ENCODE results near the gene SAMD4B. TPM values are rescaled to one million over a fixed set of nuclear protein-coding genes. Genes with fewer than 3 reads are reported as not detected.

Gene SAMD4B
- total and polyA plus RNA-seq, 9 of the 15 experiments (the other 6 are each of a cell fraction or from before 2014, with no cell fraction given) = 3.4 to 90.5 (median 38.0) TPM

DNA sequence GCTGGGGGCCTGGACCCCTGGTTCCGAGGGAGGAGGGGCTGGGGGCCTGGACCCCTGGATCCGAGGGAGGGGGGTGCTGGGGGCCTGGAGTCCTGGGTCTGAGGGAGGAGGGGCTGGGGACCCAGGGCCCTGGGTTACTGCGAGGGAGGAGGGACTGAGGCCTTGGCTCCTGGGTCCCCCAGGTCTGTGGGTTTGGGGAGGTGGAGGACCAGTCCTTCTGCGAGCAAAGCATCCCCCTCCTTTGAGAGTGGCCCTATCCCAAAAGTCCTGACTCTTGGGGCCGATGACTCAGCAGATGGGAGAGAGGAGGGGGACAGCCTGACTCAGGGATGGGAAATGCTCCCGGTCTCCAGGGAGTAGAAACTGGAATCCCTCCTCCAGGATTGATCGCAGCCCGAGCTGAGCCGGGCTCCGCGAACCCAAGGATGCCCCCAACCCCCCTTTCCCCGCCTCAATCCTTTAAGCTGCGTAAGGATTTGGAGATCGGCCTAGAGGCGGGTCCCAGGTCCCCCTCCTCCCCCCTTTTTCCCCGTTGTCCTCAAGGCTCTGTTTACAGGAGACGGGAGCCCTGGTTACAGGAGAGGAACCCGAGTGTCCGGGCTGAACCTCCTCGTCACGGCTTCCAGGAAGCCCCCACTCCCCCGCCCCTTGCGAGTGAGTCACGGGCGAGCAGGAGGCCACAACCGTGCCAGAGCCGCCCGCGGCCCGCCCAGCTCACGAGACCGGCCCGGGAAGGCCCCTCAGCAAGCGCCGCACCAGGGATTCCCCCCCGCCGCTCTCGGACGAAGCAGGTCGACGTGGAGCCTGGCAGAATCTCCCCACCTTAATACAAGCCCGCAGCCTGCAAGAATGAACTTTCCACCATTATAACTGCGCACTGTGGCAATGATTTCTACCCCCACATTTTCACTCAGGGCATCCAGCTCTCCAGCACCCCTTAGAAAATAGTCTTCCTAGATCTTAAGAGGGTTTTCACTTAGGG, 61.4 kb downstream of the SAMD4B start (continued):
- TF ChIP-seq, protein P1, sequence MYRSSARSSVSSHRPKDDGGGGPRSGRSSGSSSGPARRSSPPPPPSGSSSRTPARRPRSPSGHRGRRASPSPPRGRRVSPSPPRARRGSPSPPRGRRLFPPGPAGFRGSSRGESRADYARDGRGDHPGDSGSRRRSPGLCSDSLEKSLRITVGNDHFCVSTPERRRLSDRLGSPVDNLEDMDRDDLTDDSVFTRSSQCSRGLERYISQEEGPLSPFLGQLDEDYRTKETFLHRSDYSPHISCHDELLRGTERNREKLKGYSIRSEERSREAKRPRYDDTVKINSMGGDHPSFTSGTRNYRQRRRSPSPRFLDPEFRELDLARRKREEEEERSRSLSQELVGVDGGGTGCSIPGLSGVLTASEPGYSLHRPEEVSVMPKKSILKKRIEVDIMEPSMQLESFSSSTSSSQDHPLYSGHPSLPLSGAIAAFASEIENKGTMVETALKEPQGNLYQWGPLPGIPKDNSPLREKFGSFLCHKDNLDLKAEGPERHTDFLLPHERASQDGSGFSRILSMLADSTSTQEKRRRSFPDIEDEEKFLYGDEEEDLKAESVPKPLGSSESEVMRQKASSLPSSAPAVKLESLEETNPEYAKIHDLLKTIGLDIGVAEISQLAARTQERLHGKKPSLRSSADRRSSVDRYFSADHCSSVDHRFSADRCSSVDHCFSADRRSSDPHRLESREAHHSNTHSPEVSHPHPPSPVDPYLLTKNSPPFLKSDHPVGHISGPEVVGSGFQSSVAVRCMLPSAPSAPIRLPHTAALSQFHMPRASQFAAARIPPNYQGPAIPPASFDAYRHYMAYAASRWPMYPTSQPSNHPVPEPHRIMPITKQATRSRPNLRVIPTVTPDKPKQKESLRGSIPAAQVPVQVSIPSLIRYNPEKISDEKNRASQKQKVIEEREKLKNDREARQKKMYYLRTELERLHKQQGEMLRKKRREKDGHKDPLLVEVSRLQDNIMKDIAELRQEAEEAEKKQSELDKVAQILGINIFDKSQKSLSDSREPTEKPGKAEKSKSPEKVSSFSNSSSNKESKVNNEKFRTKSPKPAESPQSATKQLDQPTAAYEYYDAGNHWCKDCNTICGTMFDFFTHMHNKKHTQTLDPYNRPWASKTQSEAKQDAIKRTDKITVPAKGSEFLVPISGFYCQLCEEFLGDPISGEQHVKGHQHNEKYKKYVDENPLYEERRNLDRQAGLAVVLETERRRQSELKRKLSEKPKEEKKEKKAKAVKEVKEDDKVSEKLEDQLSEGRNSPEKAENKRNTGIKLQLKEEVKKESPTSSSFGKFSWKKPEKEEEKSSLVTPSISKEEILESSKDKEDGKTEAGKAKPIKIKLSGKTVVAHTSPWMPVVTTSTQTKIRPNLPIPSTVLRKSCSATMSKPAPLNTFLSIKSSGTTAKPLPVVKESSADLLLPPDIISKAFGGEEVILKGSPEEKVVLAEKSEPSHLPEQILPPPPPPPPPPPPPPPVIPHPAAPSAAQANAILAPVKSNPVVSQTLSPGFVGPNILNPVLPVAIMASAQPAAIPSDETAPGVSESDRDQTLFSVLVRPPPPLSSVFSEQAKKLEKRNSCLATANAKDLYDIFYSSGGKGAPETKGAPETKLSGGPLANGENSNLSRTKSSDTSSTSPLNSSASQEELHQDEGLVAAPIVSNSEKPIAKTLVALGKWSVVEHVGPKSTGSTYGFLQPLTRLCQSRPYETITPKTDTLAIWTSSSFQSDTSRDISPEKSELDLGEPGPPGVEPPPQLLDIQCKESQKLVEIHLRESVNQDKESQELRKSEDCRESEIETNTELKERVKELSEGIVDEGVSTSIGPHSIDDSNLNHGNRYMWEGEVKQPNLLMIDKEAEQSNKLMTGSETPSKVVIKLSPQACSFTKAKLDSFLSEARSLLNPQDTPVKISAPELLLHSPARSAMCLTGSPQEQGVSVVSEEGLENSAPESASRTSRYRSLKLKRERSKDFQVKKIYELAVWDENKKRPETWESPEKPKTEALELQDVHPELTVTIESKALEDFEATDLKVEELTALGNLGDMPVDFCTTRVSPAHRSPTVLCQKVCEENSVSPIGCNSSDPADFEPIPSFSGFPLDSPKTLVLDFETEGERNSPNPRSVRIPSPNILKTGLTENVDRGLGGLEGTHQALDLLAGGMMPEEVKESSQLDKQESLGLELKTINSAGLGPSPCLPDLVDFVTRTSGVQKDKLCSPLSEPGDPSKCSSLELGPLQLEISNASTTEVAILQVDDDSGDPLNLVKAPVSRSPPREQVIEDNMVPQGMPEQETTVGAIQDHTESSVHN (IDR thresholded peaks at IDR 0.05; ENCODE audit: borderline replicate concordance in 1 of 2, low read depth in 1 of 2) = peak in 1 of 2 experiments; percentile 85; a peak in 1 of 4 replicates
- TF ChIP-seq, protein P2, sequence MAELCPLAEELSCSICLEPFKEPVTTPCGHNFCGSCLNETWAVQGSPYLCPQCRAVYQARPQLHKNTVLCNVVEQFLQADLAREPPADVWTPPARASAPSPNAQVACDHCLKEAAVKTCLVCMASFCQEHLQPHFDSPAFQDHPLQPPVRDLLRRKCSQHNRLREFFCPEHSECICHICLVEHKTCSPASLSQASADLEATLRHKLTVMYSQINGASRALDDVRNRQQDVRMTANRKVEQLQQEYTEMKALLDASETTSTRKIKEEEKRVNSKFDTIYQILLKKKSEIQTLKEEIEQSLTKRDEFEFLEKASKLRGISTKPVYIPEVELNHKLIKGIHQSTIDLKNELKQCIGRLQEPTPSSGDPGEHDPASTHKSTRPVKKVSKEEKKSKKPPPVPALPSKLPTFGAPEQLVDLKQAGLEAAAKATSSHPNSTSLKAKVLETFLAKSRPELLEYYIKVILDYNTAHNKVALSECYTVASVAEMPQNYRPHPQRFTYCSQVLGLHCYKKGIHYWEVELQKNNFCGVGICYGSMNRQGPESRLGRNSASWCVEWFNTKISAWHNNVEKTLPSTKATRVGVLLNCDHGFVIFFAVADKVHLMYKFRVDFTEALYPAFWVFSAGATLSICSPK (IDR thresholded peaks at IDR 0.05; ENCODE audit: borderline replicate concordance) = no peak
- TF ChIP-seq KAT2B (IDR thresholded peaks at IDR 0.05; ENCODE audit: low read depth, low read length) = no peak
- TF ChIP-seq NFYB (IDR thresholded peaks at IDR 0.05; ENCODE audit: extremely low read depth, insufficient read length) = no peak
- no peak for TF ChIP-seq ARHGAP35 (IDR thresholded peaks at IDR 0.05; ENCODE audit: partially characterized antibody)
- peak; percentile 58; the same call in 1 of the 2 replicates for TF ChIP-seq HNRNPL (IDR thresholded peaks at IDR 0.05; ENCODE audit: low read depth, low read length)
- TF ChIP-seq MCM7 (IDR thresholded peaks at IDR 0.05) = no peak
- TF ChIP-seq ZNF561 (CRISPR knock-in tag; conservative IDR thresholded peaks at IDR 0.05) = no peak
- TF ChIP-seq, protein P3, sequence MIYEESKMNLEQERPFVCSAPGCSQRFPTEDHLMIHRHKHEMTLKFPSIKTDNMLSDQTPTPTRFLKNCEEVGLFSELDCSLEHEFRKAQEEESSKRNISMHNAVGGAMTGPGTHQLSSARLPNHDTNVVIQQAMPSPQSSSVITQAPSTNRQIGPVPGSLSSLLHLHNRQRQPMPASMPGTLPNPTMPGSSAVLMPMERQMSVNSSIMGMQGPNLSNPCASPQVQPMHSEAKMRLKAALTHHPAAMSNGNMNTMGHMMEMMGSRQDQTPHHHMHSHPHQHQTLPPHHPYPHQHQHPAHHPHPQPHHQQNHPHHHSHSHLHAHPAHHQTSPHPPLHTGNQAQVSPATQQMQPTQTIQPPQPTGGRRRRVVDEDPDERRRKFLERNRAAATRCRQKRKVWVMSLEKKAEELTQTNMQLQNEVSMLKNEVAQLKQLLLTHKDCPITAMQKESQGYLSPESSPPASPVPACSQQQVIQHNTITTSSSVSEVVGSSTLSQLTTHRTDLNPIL (CRISPR knock-in tag; IDR thresholded peaks at IDR 0.05) = no peak
- no peak for TF ChIP-seq CREBBP (IDR thresholded peaks at IDR 0.05; ENCODE audit: low read depth, low read length)
- no peak for TF ChIP-seq PHF20 (IDR thresholded peaks at IDR 0.05; ENCODE audit: partially characterized antibody)
- no peak for TF ChIP-seq SRSF9 (IDR thresholded peaks at IDR 0.05; ENCODE audit: borderline replicate concordance, low read depth, low read length)
- TF ChIP-seq, protein P4, sequence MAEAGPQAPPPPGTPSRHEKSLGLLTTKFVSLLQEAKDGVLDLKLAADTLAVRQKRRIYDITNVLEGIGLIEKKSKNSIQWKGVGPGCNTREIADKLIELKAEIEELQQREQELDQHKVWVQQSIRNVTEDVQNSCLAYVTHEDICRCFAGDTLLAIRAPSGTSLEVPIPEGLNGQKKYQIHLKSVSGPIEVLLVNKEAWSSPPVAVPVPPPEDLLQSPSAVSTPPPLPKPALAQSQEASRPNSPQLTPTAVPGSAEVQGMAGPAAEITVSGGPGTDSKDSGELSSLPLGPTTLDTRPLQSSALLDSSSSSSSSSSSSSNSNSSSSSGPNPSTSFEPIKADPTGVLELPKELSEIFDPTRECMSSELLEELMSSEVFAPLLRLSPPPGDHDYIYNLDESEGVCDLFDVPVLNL (CRISPR knock-in tag; IDR thresholded peaks at IDR 0.05; ENCODE audit: low read depth) = no peak
- TF ChIP-seq YBX1 (IDR thresholded peaks at IDR 0.05) = no peak

Data from K562 (cell line).